SK-N-SH (cell line): ENCODE data around the gene TXNRD2.

Source experiments
- CHD2 ChIP-seq: fragments of 150-350 bp; IDR thresholded peaks from 2 replicates; pipeline ENCODE4 v1.6.1; 2018; ENCODE audit warnings: low read length; ENCODE audit not compliant: partially characterized antibody
- CTCF ChIP-seq: fragments of 200-600 bp; sonication (generic); IDR thresholded peaks from 2 replicates; pipeline ENCODE4 v1.6.1; 2017; ENCODE audit warnings: antibody characterized with exemption, mild to moderate bottlenecking, moderate library complexity
- EP300 ChIP-seq, 2 experiments: IDR thresholded peaks; 2 replicates each; pipeline versions ENCODE4 v1.4.0 to v1.6.1; 2012; ENCODE audit warnings: borderline replicate concordance in 1 of 2, low read depth in 1 of 2, low read length in 1 of 2
- MAX ChIP-seq: IDR thresholded peaks from 2 replicates; pipeline ENCODE4 v1.4.0; 2012; ENCODE audit warnings: low read depth
- RAD21 ChIP-seq: IDR thresholded peaks from 2 replicates; pipeline ENCODE4 v1.6.1; 2012; ENCODE audit warnings: mild to moderate bottlenecking, low read length
- REST ChIP-seq: IDR thresholded peaks from 2 replicates; pipeline ENCODE4 v1.6.1; 2012; ENCODE audit warnings: mild to moderate bottlenecking, low read depth, low read length, moderate library complexity
- TAF1 ChIP-seq: IDR thresholded peaks from 2 replicates; pipeline ENCODE4 v1.6.1; 2012; ENCODE audit warnings: low read depth, mild to moderate bottlenecking, low read length, moderate library complexity, borderline replicate concordance
- TCF12 ChIP-seq: IDR thresholded peaks from 2 replicates; pipeline ENCODE4 v1.4.0; 2012
- YY1 ChIP-seq: IDR thresholded peaks from 2 replicates; pipeline ENCODE4 v1.4.0; 2012; ENCODE audit warnings: low read depth, mild to moderate bottlenecking

- no peak for TF ChIP-seq TCF12
- no peak for TF ChIP-seq CTCF
- no peak for TF ChIP-seq EP300 (IDR thresholded peaks at IDR 0.05; ENCODE audit: borderline replicate concordance in 1 of 2, low read depth in 1 of 2, low read length in 1 of 2)
- TF ChIP-seq REST: no peak
- no peak for TF ChIP-seq CHD2
- no peak for TF ChIP-seq TAF1
- TF ChIP-seq YY1: no peak
- TF ChIP-seq RAD21: no peak
- no peak for TF ChIP-seq MAX
These were observed 26.9 kb upstream of the TXNRD2 start for GRCh38 chr22:19968450-19968891.
